Breast epithelium (tissue), 4 donors: Measurements from ENCODE around the gene ALK. TPM values are rescaled to one million over a fixed set of nuclear protein-coding genes. Genes with fewer than 3 reads are reported as not detected.

Experiments used
- DNase-seq, 2 donors: peaks; one replicate each; pipeline ENCODE4 v3.0.0-alpha.2; 2019; ENCODE audit warnings: low spot score in 2 of 2
- H3K27ac ChIP-seq, 2 donors: fragments of 200-600 bp; sonication (generic) in 1 of 2; one replicate each; pipeline ENCODE4 v1.5.1; 2016 to 2019; ENCODE audit warnings: mild to moderate bottlenecking in 1 of 2
- H3K27me3 ChIP-seq, 2 donors: fragments of 200-600 bp; sonication (generic) in 1 of 2; one replicate each; pipeline versions ENCODE4 v1.5.1 to v1.6.0; 2017 to 2019; ENCODE audit warnings: control low read depth in 1 of 2, mild to moderate bottlenecking in 1 of 2
- H3K36me3 ChIP-seq: fragments of 200-600 bp; one replicate; pipeline ENCODE4 v1.5.1; 2019
- H3K4me1 ChIP-seq, 2 donors: fragments of 200-600 bp; sonication (generic); one replicate each; pipeline ENCODE4 v1.5.1; 2016 to 2019; ENCODE audit warnings: control low read depth in 1 of 2
- H3K4me3 ChIP-seq, 3 donors: fragments of 200-600 bp; sonication (generic); 1 replicate in 2 of 3; 2 replicates in 1 of 3; pipeline ENCODE4 v1.5.1; 2016 to 2019; ENCODE audit warnings: mild to moderate bottlenecking in 3 of 3, moderate library complexity in 2 of 3
- H3K9me3 ChIP-seq, 2 donors: fragments of 200-600 bp; sonication (generic) in 1 of 2; one replicate each; pipeline ENCODE4 v1.5.1; 2016 to 2019; ENCODE audit warnings: control low read depth in 1 of 2
- CTCF ChIP-seq, 3 donors: fragments of 450-650 bp; IDR thresholded peaks; one replicate each; pipeline ENCODE4 v1.5.1; 2016 to 2017; ENCODE audit warnings: antibody characterized with exemption in 3 of 3, mild to moderate bottlenecking in 3 of 3, moderate library complexity in 3 of 3
- POLR2A ChIP-seq: fragments of 450-650 bp; IDR thresholded peaks from one replicate; pipeline ENCODE4 v1.6.1; 2016; ENCODE audit warnings: antibody characterized with exemption, mild to moderate bottlenecking, moderate library complexity
- POLR2AphosphoS5 ChIP-seq, 3 donors: sonication (generic); formaldehyde crosslinking; IDR thresholded peaks; one replicate each; pipeline ENCODE4 v1.6.1; 2017; ENCODE audit warnings: antibody characterized with exemption in 3 of 3
- intact Hi-C: fragments of 100-400 bp; cut with DNase I; formaldehyde crosslinking; loops from one replicate; pipeline ENCODE4 v1.15.1; 2023; ENCODE audit warnings: low total_unique reads
- total RNA-seq, 3 donors: library from RNA; depleted of rRNA; stranded (reverse); fragments of >200 nt; gene quantifications; one replicate each; pipeline ENCODE4 v1.1.0, GENCODE V29; 2016

ALK gene
- total RNA-seq, 3 donors from 2014 or later: 0.33 to 5.6 (median 0.64) TPM

DNA sequence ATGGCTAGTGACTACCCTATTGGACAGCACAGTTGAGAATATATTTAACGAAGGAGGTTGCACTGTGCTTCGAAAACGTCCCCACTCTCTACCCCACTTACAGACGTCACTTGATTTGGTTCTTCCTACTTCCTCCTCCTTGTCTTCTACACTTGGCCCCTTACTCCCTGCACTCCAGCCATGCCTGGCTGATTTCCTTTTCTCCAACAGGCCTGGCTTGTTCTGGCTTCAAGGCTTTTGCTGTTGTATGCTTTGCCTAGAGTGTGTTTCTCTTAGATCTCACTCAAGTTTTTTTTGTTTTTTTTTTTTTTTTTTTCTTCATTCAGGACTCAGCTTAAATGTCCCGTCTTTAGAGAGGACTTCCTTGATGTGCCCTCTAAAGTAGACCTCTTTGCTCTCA, 469.4 kb downstream of the ALK start:
- Histone ChIP-seq H3K4me1 (no peaks in the 10 kb centered on the region), H3K4me3 (no peak overlapping the region)
- DNase-seq: no peak

DNA sequence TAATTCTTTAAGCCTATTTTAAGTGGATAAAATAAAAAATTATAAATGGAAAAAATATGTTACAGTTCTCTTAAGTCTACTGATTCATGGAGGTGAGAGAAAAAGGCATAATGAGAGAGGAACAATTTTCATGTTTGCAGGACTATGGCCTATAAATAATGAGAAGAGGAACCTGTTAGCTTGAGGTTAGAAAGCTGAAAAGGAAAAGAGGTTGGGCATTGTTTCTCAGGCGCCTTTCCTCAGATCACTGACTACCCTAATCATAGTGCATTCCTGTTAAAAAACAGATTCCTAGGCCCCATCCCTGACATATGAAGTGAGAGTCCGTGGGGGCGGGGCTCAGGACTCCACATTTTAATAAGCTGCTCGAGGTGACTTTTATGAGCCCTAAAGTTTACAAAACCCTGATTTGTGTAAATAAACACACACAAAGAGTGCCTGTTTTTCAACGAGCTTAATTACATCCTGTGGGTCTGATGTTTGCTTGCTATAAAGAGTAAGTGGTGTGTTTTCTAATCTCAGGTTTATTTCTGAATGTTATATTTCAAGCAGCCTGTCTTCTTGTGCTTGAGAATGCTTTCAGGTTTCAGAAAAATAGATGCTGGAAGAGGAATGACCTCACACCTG, 470.7 kb downstream of the ALK start:
- Histone ChIP-seq H3K4me3 (no peak overlapping the region), H3K9me3 (no peaks in the 10 kb centered on the region), H3K27ac (no peak overlapping the region), H3K36me3 (no peaks in the 10 kb centered on the region), H3K4me1 (no peaks in the 10 kb centered on the region), H3K27me3 (no peaks in the 10 kb centered on the region)
- TF ChIP-seq CTCF (IDR thresholded peaks at IDR 0.05) (no peak), POLR2AphosphoS5 (IDR thresholded peaks at IDR 0.05) (no peak), POLR2A (no peak)
- DNase-seq: no peak
- intact Hi-C loops: no loop called here

More for the DNA sequence above, 469.4 kb downstream of the ALK start:
- H3K36me3 ChIP-seq: no peaks in the 10 kb centered on the region
- intact Hi-C loops: no loop called here
- H3K27ac ChIP-seq: no peak overlapping the region
- H3K27me3 ChIP-seq: no peaks in the 10 kb centered on the region
- H3K9me3 ChIP-seq: no peaks in the 10 kb centered on the region
- no peak for TF ChIP-seq POLR2AphosphoS5 (IDR thresholded peaks at IDR 0.05)
- no peak for TF ChIP-seq POLR2A
- TF ChIP-seq CTCF (IDR thresholded peaks at IDR 0.05): no peak

DNA sequence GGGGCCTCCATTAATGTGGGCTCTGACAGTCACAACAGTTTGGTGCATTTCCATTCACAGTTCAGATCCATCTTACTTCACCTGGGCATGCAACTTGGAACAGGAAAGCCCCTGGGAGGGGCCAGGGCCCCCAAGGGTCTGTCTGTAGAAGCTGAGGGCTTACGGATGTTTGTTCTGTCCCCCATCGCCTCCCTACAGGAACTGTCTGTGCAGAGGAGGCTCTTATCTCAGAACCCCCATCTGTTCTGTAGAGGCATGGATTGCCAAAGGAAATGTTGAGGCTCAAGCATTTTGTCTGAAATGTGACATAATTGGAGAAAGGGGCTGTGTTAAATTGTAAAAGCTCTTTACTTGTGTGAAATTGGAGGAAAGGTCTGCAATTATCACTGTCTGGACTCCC, 471.9 kb downstream of the ALK start:
- Histone ChIP-seq H3K27ac (no peak overlapping the region), H3K4me1 (no peaks in the 10 kb centered on the region), H3K9me3 (no peaks in the 10 kb centered on the region), H3K36me3 (no peaks in the 10 kb centered on the region), H3K4me3 (no peak overlapping the region), H3K27me3 (no peaks in the 10 kb centered on the region)
- intact Hi-C loops: no loop called here
- TF ChIP-seq POLR2A: no peak
- no peak for TF ChIP-seq CTCF (IDR thresholded peaks at IDR 0.05)
- no peak for TF ChIP-seq POLR2AphosphoS5 (IDR thresholded peaks at IDR 0.05)
- no peak for DNase-seq

DNA sequence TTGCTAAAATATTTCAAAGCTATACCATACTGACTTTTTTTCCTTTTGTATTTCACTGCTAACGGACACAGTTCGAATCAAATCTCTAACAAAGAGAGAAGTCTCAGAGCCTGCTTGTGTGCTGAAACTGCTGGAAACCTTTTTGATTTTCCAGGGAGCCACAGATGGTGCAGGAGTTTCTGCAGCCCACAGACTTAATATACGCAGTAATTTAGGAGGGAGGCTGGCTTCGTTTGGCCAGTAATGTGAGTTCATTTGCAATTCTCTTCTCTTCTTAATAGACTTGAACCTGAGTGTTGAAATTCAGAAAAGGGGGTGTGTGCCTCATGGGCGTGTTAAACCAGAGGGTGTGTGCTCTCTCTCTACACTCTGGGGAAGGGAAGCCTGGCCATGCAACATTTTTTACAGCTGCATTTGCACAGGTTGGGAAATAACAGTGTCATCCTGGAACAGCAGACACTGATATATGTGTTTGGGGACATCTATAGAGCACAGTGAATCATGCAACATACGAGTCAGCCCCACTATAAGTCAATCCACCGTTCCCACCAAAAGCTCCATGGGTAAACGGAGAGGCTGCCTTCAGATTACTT, 473.2 kb downstream of the ALK start:
- TF ChIP-seq CTCF (IDR thresholded peaks at IDR 0.05) (no peak), POLR2AphosphoS5 (IDR thresholded peaks at IDR 0.05) (no peak), POLR2A (no peak)

GRCh38 chr2:29447513-29447912, 473.9 kb downstream of the ALK start:
- no peak overlapping the region for H3K27ac ChIP-seq
- no peak for DNase-seq
- intact Hi-C loops: no loop called here
- no peaks in the 10 kb centered on the region for H3K36me3 ChIP-seq
- TF ChIP-seq CTCF (IDR thresholded peaks at IDR 0.05) (no peak), POLR2AphosphoS5 (IDR thresholded peaks at IDR 0.05) (no peak), POLR2A (no peak)
- no peaks in the 10 kb centered on the region for H3K27me3 ChIP-seq
- H3K4me3 ChIP-seq: no peak overlapping the region
- no peaks in the 10 kb centered on the region for H3K4me1 ChIP-seq
- no peaks in the 10 kb centered on the region for H3K9me3 ChIP-seq

More for the DNA sequence above, 473.2 kb downstream of the ALK start:
- Histone ChIP-seq H3K4me1 (no peaks in the 10 kb centered on the region), H3K4me3 (no peak overlapping the region), H3K9me3 (no peaks in the 10 kb centered on the region), H3K36me3 (no peaks in the 10 kb centered on the region), H3K27me3 (no peaks in the 10 kb centered on the region), H3K27ac (no peak overlapping the region)
- intact Hi-C loops: no loop called here
- DNase-seq: no peak
